GM19397 (cell line): Measurements from ENCODE around the gene ST3GAL3.
A peak's percentile ranks its signal among the peaks of the same experiment; 100 is the strongest.

Source experiments
- ATAC-seq: cut with Tn5 transposase; IDR thresholded peaks from one replicate; pipeline ENCODE4 v1.9.1; 2021; ENCODE audit warnings: mild to moderate bottlenecking, moderate library complexity; ENCODE audit not compliant: unreplicated experiment

The ST3GAL3 gene

DNA sequence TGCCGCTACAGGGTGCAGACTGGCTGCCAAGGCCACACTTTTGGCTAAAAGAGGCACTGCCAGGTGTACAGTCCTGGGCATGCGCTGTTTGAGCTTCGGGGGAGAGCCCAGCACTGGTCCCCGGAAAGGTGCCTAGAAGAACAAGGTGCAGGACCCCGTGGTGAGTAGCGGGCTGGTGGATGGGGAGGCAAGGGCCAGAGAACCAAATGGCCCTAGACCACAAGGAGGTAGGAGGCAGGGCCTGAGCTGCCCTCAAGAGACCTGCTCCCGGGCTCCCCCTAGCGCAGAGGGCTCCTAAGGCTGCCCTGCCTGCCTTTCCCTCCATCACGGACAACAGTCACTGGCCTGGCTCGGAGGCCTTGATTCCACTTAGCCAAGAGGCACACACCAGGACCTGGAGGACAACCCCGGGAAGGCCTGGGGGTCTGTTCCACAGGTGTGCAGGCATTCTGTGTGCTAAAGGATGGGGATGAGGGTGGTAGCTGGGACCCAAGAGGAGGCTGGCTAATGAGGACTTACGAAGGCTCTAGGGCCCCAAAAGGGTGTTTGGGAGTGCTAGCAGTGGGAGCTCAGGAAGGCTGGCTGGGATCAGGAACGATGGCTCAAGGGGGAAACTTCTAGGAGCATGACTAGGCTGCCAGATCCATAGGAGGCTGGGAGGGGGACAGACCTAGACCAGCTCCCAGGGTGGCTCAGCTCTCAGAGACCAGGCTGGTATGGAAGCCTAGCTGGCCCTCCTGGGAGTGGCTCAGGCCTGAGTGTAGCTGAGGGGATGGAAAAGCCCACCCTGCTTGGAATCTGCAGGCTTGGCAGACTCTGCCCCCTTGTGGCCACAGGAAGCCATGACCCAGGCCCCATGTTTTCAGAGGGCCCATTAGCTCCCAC, 227.0 kb downstream of the ST3GAL3 start:
- ATAC-seq, result no peak

GRCh38 chr1:43934986-43935324, 227.6 kb downstream of the ST3GAL3 start:
- no peak for ATAC-seq

GRCh38 chr1:43935711-43936427, 228.5 kb downstream of the ST3GAL3 start:
- ATAC-seq, result no peak

DNA sequence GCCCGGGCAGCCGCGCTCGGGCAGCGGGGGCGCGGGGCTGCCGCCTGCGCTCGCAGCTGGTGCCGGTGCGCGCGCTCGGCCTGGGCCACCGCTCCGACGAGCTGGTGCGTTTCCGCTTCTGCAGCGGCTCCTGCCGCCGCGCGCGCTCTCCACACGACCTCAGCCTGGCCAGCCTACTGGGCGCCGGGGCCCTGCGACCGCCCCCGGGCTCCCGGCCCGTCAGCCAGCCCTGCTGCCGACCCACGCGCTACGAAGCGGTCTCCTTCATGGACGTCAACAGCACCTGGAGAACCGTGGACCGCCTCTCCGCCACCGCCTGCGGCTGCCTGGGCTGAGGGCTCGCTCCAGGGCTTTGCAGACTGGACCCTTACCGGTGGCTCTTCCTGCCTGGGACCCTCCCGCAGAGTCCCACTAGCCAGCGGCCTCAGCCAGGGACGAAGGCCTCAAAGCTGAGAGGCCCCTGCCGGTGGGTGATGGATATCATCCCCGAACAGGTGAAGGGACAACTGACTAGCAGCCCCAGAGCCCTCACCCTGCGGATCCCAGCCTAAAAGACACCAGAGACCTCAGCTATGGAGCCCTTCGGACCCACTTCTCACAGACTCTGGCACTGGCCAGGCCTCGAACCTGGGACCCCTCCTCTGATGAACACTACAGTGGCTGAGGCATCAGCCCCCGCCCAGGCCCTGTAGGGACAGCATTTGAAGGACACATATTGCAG, 229.3 kb downstream of the ST3GAL3 start:
- no peak for ATAC-seq

DNA sequence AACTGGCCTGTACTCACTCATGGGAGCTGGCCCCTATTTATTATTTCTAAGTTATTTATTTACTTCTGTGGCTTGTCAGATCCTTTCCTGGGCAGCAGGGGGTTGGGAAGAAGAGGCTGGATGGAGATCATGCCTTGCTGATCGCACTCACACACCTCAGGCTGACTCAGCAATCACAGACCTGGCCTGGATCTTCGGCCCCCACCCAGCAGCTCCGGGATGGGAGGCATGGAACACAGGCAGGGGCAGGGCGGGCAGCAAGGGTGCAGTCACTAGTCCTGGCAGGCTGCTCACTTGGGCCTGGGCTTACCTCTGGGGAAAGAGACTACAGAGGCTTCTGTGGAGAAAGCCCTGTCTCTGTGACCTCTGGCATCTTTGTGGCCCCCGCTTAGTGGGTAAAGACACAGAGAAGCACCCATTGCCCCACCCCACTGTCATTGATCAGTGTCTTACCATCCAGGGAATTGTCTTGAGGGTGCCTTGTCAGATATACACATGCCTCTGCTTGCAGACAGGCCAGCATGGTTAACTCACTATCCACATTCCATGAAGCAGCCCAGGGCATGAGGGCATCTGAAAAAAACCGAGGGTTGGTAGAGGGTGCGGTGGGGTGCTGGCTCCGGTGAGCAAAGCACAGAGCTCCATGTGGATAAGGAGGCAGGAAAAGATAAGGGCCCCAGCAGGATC, 230.0 kb downstream of the ST3GAL3 start:
- ATAC-seq, result no peak

GRCh38 chr1:43938383-43938782, 231.0 kb downstream of the ST3GAL3 start:
- ATAC-seq, result no peak

GRCh38 chr1:43938892-43939587, 231.7 kb downstream of the ST3GAL3 start:
- no peak for ATAC-seq

- ATAC-seq, result no peak
Measured at GRCh38 chr1:43942411-43942810, 235.1 kb downstream of the ST3GAL3 start.

GRCh38 chr1:43944860-43945259, 237.5 kb downstream of the ST3GAL3 start:
- ATAC-seq, result no peak

DNA sequence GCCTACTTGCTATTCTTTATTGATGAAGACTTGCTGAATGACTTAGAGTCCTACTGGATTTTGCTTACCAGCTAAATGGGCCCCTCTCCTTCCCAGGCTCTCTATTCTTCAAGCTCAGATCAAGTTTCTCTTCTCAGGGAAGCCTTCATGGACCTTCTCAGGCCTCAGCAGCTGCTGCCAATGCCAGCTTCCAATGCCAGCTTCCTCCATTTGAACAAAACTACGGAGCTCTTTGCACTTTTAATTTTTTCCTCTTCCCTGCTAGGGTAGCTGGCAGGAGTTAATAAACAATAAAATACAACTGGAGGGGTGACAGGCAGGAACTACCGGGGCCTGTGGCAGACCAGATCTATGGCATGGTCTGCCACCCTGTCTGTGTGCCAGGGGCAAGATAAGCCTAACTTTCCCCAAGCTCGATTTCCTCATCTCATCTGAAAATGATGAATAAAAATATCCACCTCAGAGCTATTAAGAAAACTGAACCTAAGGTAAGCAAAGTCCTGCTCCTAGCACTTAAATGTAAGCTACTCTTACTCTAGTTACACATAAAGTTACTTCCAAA, 238.4 kb downstream of the ST3GAL3 start:
- ATAC-seq, result no peak

DNA sequence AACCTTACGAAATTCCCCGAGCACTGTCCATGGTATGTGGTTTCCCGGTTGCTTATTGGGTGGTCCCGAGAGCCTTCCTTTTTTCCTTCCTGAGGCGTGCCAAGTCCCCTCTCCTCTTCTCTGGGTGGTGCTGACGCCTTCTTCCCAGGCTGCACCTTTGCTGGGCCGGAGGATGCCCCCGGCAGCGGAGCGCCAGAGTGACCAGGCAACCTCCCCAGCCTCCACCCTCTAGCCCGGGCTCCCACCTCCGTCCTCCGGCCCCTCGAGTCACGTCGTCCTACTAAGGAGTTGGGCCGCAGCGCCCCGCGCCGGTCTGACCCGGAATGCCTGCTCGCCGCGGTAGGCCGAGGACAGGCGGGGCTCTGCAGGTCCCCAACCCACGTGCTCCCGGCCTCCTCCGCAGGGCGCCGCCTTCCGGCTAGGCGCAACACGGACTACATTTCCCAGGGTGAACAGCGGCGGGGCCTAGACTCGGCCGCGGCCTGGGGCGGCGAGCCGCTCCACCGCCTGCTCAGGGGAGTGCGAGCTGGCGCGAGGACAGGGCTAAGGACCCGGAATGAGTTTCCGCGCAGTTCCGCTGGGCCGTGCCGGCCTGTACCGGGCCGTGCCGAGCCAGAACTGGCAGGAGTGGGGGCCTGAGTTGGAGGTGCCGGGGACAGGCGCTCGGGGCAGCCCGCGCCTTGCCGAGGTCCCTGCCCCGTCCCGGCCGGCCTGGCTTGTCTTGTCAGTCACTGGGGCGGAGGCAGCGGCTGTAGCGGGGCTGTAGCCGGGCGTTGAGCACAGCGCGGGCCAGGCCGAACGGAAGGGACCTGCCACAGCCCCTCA, 239.1 kb downstream of the ST3GAL3 start, which contains the start of gene IPO13:
IPO13 (plus strand) TSS at position 715 of the 825 bp plus-strand sequence. CDS start 651 bp downstream, outside the sequence.
- ATAC-seq, result peak; percentile 89

DNA sequence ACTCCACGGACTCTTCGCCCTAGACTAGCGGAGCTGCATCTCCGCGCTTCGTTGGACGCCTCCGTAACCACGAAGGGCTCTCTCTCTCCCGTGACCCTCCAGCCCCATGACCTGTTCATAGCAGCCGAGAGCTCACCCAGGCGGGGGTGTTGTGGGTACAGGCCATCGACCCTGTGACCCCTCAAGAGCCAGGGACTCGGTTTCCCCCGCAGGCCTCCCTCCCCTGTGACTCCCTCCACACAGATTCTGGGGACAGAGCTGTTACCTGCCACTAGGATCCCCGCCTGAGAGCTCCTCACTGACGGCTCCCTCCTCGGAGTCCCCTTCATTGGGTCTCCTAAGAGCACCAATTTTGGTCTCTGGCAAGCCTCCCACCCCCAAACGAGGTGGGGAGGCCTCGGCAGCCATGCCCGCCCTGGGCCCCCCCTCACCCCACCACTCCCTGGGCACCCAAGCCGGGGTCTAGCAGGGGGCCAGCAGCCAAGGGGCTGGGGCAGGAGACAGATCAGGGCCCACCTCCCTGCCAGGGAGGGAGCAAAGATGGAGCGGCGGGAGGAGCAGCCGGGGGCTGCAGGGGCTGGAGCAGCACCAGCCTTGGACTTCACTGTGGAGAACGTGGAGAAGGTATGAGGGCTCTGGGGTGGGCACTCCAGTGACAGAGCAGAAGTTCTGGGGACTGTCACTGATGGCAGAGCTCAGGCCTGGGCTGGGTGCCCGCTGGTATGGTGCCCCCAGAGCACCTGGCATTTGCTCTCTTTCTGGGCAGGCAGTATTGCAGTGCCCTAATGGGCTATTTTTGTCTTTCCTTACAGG, 239.9 kb downstream of the ST3GAL3 start:
- ATAC-seq, result no peak

DNA sequence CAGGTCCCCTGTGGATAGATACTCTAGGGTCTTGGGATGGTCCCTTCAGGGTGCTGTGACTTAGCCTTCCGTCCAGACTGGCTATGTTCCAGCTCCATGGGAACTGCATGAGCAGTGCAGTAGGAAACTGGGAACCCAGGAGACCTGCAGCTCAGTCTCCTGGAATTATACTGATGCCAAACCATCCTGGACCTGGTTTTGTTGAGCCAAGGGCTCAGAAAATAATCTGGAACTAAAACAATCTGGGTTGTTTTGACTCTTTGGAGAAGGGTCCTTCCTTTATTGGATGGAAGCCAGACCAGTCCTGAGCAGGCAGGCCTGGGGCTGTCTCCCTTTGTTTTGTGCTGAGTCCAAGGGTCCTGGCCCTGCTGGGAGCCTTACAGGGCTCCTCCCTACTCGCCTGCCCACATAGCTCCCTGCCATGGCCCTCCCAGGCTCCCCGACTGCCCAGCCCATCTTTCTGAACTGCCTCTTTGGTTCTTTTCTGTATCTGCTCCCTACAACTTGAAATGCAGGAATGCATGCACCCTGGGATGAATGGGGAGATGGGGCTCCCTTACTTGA, 240.6 kb downstream of the ST3GAL3 start:
- no peak for ATAC-seq

- ATAC-seq, result no peak
Measured at GRCh38 chr1:43949678-43950077, 242.3 kb downstream of the ST3GAL3 start.

DNA sequence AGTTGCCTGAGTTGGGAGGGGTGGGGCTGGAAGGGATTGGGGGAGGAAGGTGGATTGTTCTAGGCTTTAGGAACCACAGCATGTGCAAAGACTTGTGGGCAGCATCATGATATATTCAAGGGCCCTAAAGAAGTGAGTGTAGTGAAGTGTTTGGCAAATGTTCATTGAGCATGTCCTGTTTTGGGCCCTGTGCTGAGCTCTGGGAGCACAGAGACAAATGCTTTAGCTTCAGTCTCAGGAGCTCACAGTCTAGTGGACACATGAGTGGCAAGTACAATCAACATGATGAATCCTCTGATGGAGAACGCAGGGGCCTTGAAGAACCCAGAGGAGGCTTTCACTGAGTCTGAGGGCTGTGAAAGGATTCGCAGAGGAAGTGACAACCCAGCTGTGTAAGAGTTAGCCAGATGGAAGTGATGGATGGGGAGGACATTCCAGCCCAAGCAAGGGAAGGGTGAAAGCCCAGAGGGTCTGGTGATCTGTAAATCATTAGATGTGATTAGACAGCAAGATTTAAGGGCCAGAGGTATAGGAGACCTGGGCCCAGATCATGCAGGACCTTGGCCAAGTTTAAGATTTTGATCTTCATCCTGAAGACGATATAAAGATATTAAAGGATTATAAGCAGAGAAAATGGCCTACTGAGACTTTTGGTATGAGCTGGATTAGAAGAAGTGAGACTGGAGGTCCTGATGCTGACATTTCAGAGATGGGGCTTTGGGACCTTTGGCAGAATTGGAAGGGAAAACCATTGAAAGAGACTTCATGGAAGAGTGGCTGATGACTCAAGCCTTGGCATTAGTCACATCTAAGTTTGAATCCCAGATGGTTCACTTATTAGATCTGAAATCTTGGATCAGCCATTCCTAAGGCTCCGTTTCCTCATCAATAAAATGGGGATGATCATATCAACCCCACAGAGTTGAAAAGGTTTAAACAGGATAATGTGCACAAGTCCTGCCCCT, 244.0 kb downstream of the ST3GAL3 start:
- ATAC-seq, result no peak

DNA sequence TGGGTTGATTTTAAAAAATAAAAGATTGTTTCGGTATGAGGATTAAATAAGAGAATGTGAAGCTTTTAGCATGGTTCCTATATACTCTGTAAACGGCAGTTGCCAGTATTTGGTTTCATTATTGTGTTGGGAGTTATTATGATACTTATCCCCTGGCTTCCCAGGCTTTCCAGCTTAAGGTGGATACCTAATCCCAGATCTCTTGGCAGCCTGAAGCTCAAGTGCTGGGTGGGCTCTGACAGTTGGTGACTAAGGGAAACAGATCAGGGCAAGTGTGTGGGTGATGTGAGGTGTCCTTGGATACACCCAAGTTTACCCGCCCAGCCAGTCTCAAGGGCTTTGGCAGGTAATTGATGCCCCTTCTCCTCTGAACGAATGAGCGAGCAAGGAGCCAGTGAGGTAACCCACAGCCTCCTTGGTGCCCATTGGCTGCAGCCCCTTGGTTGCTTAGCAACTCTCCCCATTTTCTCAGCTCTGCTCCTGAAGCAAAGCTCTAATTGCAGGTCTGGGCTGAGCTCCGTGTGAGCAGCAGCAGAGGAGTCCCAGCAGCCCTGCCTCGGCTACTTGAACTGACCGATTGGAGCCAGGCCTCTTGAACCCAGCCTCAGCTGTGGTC, 245.5 kb downstream of the ST3GAL3 start:
- ATAC-seq, result no peak
